Mesendoderm (in vitro differentiated cells): ENCODE data around the gene WWC1.

ENCODE experiments used
- DNase-seq: peaks from one replicate; pipeline ENCODE4 v3.0.0; 2013
- H2AK5ac ChIP-seq: 2 replicates; pipeline ENCODE4 v1.6.1; 2013; ENCODE audit warnings: low read length, inconsistent platforms
- H2BK120ac ChIP-seq: 2 replicates; pipeline ENCODE4 v1.6.1; 2013; ENCODE audit warnings: low read depth, mild to moderate bottlenecking, low read length, moderate library complexity, mixed read lengths
- H2BK15ac ChIP-seq: replicated peaks from 2 replicates; pipeline ENCODE4 v1.6.1; 2013; ENCODE audit warnings: low read depth, mild to moderate bottlenecking, moderate library complexity
- H2BK5ac ChIP-seq: 2 replicates; pipeline ENCODE4 v1.6.1; 2013; ENCODE audit warnings: low read length, inconsistent platforms
- H3K18ac ChIP-seq: 2 replicates; pipeline ENCODE4 v1.6.1; 2013; ENCODE audit warnings: mild to moderate bottlenecking, low read length, mixed read lengths
- H3K23ac ChIP-seq: one replicate; pipeline ENCODE4 v1.6.1; 2013; ENCODE audit warnings: low read length
- H3K27ac ChIP-seq: 2 replicates; pipeline ENCODE4 v1.5.1; 2013; ENCODE audit warnings: low read depth, mild to moderate bottlenecking, inconsistent platforms, low read length, moderate library complexity
- H3K27me3 ChIP-seq: 2 replicates; pipeline ENCODE4 v1.6.1; 2013; ENCODE audit warnings: low read length, control low read depth, mild to moderate bottlenecking, inconsistent platforms; ENCODE audit not compliant: insufficient read depth, poor library complexity
- H3K36me3 ChIP-seq: 2 replicates; pipeline ENCODE4 v1.6.1; 2013; ENCODE audit warnings: low read length, inconsistent platforms; ENCODE audit not compliant: control insufficient read depth, insufficient read depth
- H3K4ac ChIP-seq: one replicate; pipeline ENCODE4 v1.6.1; 2013; ENCODE audit warnings: low read depth, mild to moderate bottlenecking, low read length, moderate library complexity
- H3K4me1 ChIP-seq: 2 replicates; pipeline ENCODE4 v1.6.1; 2013; ENCODE audit warnings: low read depth, low read length, inconsistent platforms; ENCODE audit not compliant: control insufficient read depth
- H3K4me2 ChIP-seq: 2 replicates; pipeline ENCODE4 v1.6.1; 2013; ENCODE audit warnings: low read length
- H3K4me3 ChIP-seq: 2 replicates; pipeline ENCODE4 v1.5.1; 2013; ENCODE audit warnings: mild to moderate bottlenecking, low read length
- H3K56ac ChIP-seq: one replicate; pipeline ENCODE4 v1.6.1; 2013; ENCODE audit warnings: low read length
- H3K79me1 ChIP-seq: 2 replicates; pipeline ENCODE4 v1.6.1; 2013; ENCODE audit warnings: low read length, inconsistent platforms
- H3K79me2 ChIP-seq: 2 replicates; pipeline ENCODE4 v1.6.1; 2013; ENCODE audit warnings: mild to moderate bottlenecking, low read length; ENCODE audit not compliant: control insufficient read depth, insufficient read depth
- H3K9ac ChIP-seq: 2 replicates; pipeline ENCODE4 v1.6.1; 2013; ENCODE audit warnings: low read length, inconsistent platforms
- H4K5ac ChIP-seq: one replicate; pipeline ENCODE4 v1.6.1; 2013; ENCODE audit warnings: low read length
- H4K8ac ChIP-seq: one replicate; pipeline ENCODE4 v1.6.1; 2013; ENCODE audit warnings: low read depth, mild to moderate bottlenecking, control low read depth, low read length, moderate library complexity
- WGBS: extraction: QIAGEN DNeasy Blood & Tissue Kit; methylation state at CpG from one replicate; pipeline ENCODE4 v1.1.7; 2013; ENCODE audit warnings: low lambda C conversion rate, missing lambda C conversion rate; ENCODE audit not compliant: insufficient coverage; ENCODE audit errors: extremely low coverage; 5-methylcytosine and 5-hydroxymethylcytosine counted together

The WWC1 gene

DNA sequence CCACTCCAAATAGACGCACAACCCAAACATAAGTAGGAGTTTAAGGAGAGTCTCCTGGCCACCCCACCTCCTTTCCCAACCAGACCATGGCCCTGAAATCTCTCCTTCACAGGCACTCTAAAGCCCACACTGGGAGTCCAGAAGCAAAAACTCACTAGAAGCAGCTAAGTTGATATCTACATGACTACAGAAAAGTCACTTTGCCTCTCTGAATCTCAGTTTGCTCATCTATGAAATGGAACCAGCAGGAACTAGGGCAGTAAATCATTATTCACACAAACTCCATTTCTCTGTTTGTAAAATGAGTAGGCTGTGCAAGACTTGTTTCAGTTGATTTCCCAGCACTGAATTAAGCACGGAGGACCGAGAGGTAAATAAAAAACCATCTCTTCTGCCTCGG is 4.1 kb upstream of the WWC1 start:
- Histone ChIP-seq H4K8ac (no peak overlapping the region), H3K4me3 (no peak overlapping the region), H2BK5ac (no peak overlapping the region), H3K56ac (peak overlapping the region; percentile 42), H3K36me3 (no peaks in the 10 kb centered on the region), H3K4me2 (no peak overlapping the region), H3K4ac (no peak overlapping the region), H4K5ac (no peak overlapping the region), H2AK5ac (no peak overlapping the region), H3K4me1 (no peaks in the 10 kb centered on the region), H3K79me1 (no peaks in the 10 kb centered on the region), H2BK120ac (no peak overlapping the region), H2BK15ac (no peak overlapping the region), H3K27me3 (no peaks in the 10 kb centered on the region), H3K18ac (no peak overlapping the region), H3K9ac (no peak overlapping the region), H3K79me2 (no peaks in the 10 kb centered on the region), H3K23ac (no peak overlapping the region), H3K27ac (no peak overlapping the region)
- no CpG with 5 or more reads among the region's 4 CpGs for WGBS
- no peak for DNase-seq

GRCh38 chr5:168288349-168289245 is 2.8 kb upstream of the WWC1 start:
- no CpG with 5 or more reads among the region's 22 CpGs for WGBS
- Histone ChIP-seq H4K8ac (no peak overlapping the region), H3K27ac (no peak overlapping the region), H3K4me3 (no peak overlapping the region), H2BK15ac (no peak overlapping the region), H3K4ac (no peak overlapping the region), H3K79me1 (no peaks in the 10 kb centered on the region), H3K56ac (peak overlapping the region; percentile 5), H3K23ac (no peak overlapping the region), H3K4me2 (no peak overlapping the region), H3K36me3 (no peaks in the 10 kb centered on the region), H3K18ac (no peak overlapping the region), H3K4me1 (peaks cover 3% of the 10 kb centered on the region), H2BK120ac (no peak overlapping the region), H3K27me3 (no peaks in the 10 kb centered on the region), H3K9ac (no peak overlapping the region), H2BK5ac (no peak overlapping the region), H3K79me2 (peaks cover 9% of the 10 kb centered on the region), H4K5ac (no peak overlapping the region), H2AK5ac (no peak overlapping the region)
- DNase-seq = peak; percentile 58

- no peak overlapping the region for H2BK5ac ChIP-seq
- no peaks in the 10 kb centered on the region for H3K27me3 ChIP-seq
- no peaks in the 10 kb centered on the region for H3K36me3 ChIP-seq
- no peak overlapping the region for H2BK15ac ChIP-seq
- WGBS = no CpG with 5 or more reads among the region's 6 CpGs
- H3K79me1 ChIP-seq = peaks cover 4% of the 10 kb centered on the region
- no peak overlapping the region for H3K27ac ChIP-seq
- H3K79me2 ChIP-seq = peaks cover 15% of the 10 kb centered on the region
- no peak overlapping the region for H4K8ac ChIP-seq
- H3K4me1 ChIP-seq = peaks cover 5% of the 10 kb centered on the region
- no peak overlapping the region for H2AK5ac ChIP-seq
- H3K56ac ChIP-seq = peak overlapping the region; percentile 71
- H3K4me3 ChIP-seq = peak overlapping the region; percentile 29
- no peak for DNase-seq
- H3K4me2 ChIP-seq = peak overlapping the region; percentile 65
- no peak overlapping the region for H2BK120ac ChIP-seq
- no peak overlapping the region for H3K18ac ChIP-seq
- H4K5ac ChIP-seq = no peak overlapping the region
- H3K23ac ChIP-seq = no peak overlapping the region
- no peak overlapping the region for H3K4ac ChIP-seq
- H3K9ac ChIP-seq = peak overlapping the region; percentile 53
These were observed 523 bp upstream of the WWC1 start for GRCh38 chr5:168290902-168291341.

DNA sequence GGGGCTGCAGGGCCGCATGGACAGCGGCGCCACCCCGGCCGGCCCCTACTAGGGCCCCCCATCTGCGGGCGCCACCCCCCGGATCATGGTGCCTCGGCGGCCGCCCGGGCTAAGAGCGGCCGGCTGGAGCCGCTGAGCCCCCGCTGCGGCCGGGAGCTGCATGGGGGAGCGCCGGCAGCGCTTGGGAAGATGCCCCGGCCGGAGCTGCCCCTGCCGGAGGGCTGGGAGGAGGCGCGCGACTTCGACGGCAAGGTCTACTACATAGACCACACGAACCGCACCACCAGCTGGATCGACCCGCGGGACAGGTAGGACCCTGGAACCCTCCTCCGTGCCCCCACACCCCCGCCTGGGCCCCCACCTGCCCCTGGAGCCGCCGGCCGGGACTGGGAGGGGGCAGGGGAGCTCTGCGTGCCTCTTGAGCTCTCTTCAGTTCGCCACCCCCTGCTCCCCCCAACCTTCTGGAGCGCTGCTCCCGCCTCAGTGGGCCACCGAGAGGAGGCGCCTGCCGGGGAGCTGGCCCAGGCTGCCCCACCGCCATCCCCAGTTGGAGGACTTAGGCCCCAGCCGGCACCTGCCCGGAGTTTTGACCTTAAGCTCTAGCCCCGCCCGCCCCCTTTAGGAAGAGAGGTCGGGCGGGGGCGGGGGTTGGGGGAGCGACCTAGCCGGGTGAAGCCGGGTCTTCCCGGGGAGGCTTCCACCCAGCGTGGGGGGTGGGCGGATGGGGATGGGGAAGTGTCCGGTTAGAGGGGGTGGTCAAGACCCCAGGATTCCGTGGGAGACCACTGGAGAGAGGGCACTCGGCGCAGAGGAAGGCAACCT is 730 bp downstream of the WWC1 start:
- H3K4me2 ChIP-seq = peak overlapping the region; percentile 47
- H3K36me3 ChIP-seq = no peaks in the 10 kb centered on the region
- DNase-seq = peak; percentile 73
- peak overlapping the region; percentile 61 for H3K9ac ChIP-seq
- H3K56ac ChIP-seq = peak overlapping the region; percentile 86
- H2BK5ac ChIP-seq = no peak overlapping the region
- peaks cover 5% of the 10 kb centered on the region for H3K4me1 ChIP-seq
- H3K27ac ChIP-seq = no peak overlapping the region
- no CpG with 5 or more reads among the region's 64 CpGs for WGBS
- H3K79me1 ChIP-seq = peaks cover 7% of the 10 kb centered on the region
- H2BK15ac ChIP-seq = no peak overlapping the region
- peak overlapping the region; percentile 22 for H3K18ac ChIP-seq
- H3K23ac ChIP-seq = no peak overlapping the region
- H3K4me3 ChIP-seq = peak overlapping the region; percentile 13
- no peak overlapping the region for H4K8ac ChIP-seq
- no peak overlapping the region for H2AK5ac ChIP-seq
- H3K4ac ChIP-seq = peak overlapping the region; percentile 38
- peaks cover 24% of the 10 kb centered on the region for H3K79me2 ChIP-seq
- no peak overlapping the region for H2BK120ac ChIP-seq
- no peaks in the 10 kb centered on the region for H3K27me3 ChIP-seq
- no peak overlapping the region for H4K5ac ChIP-seq

DNA sequence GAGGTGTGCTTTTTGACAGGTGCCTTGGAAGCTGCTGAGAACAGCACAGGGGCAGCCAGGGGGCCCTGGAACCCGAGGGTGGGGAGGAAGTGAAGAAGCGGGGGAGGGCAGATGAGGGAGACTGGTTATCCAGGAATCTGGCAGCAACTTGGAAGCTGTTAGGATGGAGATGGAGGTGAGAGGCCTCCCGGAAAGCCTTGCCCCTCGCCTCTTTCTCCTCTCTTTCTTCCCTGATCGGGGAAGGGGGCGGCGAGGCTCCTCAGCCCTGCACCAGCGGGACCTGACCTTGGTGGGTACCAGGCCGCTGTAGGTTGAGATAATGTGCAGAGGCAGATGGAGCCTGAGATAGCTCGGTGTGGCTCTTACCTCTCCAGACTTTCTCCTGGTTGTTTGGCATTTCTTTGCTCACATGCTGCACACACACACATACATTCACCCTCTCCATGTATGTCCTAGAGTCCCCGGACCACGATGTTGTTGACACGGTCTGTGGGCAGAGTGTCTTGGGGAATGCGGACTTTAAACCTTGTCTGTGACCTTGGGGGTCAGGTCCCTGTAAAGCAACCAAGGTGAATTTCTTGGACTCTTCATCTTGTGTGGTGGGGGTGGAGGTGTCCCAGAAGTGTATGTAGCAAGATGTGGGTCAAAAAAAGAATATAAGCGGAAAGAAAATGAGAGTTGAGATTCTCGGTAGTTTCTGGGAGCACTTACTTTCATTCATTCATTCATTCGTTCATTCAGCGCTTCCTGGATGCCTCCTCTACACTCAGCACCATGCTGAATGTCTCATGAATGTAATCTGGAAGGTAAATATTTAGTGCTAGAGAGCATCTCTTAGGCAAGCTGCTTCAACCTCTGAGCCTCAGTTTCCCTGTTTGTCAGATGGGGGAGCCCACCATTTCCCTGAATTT is 1.6 kb downstream of the WWC1 start:
- peaks cover 5% of the 10 kb centered on the region for H3K4me1 ChIP-seq
- peak overlapping the region; percentile 17 for H3K56ac ChIP-seq
- H3K4ac ChIP-seq = peak overlapping the region; percentile 38
- H3K23ac ChIP-seq = no peak overlapping the region
- H2BK5ac ChIP-seq = no peak overlapping the region
- H3K18ac ChIP-seq = no peak overlapping the region
- whole genome bisulfite sequencing = no CpG with 5 or more reads among the region's 18 CpGs
- no peak overlapping the region for H4K5ac ChIP-seq
- peak overlapping the region; percentile 48 for H3K9ac ChIP-seq
- H4K8ac ChIP-seq = no peak overlapping the region
- peaks cover 7% of the 10 kb centered on the region for H3K79me1 ChIP-seq
- H3K27ac ChIP-seq = no peak overlapping the region
- no peak for DNase-seq
- H3K36me3 ChIP-seq = no peaks in the 10 kb centered on the region
- no peaks in the 10 kb centered on the region for H3K27me3 ChIP-seq
- peak overlapping the region; percentile 30 for H3K4me2 ChIP-seq
- H2BK15ac ChIP-seq = no peak overlapping the region
- peaks cover 24% of the 10 kb centered on the region for H3K79me2 ChIP-seq
- H2BK120ac ChIP-seq = no peak overlapping the region
- H3K4me3 ChIP-seq = no peak overlapping the region
- H2AK5ac ChIP-seq = peak overlapping the region; percentile 2
